Epithelial cell of esophagus (primary cell): ENCODE measurements around the gene GJA4.
"Not testable (repeated sequence)": the region's sequence is repeated elsewhere in the genome, so short reads cannot be mapped to it uniquely, and the experiment has no call there.

Experiments
- DNase-seq: peaks from one replicate; pipeline ENCODE4 v3.0.0; 2010; ENCODE audit warnings: low read depth
- H3K4me3 ChIP-seq: 2 replicates; pipeline ENCODE4 v1.5.1; 2011; ENCODE audit warnings: mild to moderate bottlenecking, low read length, control low read depth
- CTCF ChIP-seq: IDR thresholded peaks from 2 replicates; pipeline ENCODE4 v1.5.1; 2011; ENCODE audit warnings: low read depth, mild to moderate bottlenecking, low read length, control low read depth, inconsistent platforms; ENCODE audit not compliant: insufficient read depth; ENCODE audit errors: missing control alignments

GJA4 gene

GRCh38 chr1:34806396-34806795, 13.6 kb downstream of the GJA4 start:
- DNase-seq: peak; percentile 49
- no peak overlapping the region for H3K4me3 ChIP-seq
- no peak for TF ChIP-seq CTCF

- no peak for DNase-seq
- no peak for TF ChIP-seq CTCF
- no peak overlapping the region for H3K4me3 ChIP-seq
These were observed 15.4 kb downstream of the GJA4 start for GRCh38 chr1:34808051-34808810.

GRCh38 chr1:34810781-34811180, 18.0 kb downstream of the GJA4 start:
- DNase-seq, H3K4me3 ChIP-seq: not testable (repeated sequence)

- TF ChIP-seq CTCF: no peak
- no peak overlapping the region for H3K4me3 ChIP-seq
- no peak for DNase-seq
These were observed 23.5 kb downstream of the GJA4 start for GRCh38 chr1:34816332-34816731.

- no peak overlapping the region for H3K4me3 ChIP-seq
- DNase-seq: no peak
- TF ChIP-seq CTCF: no peak
These were observed 24.0 kb downstream of the GJA4 start for GRCh38 chr1:34816778-34817177.

GRCh38 chr1:34818862-34819261, 26.1 kb downstream of the GJA4 start:
- H3K4me3 ChIP-seq, DNase-seq: not testable (repeated sequence)

- no peak for TF ChIP-seq CTCF
- no peak for DNase-seq
- H3K4me3 ChIP-seq: no peak overlapping the region
These were observed 29.4 kb downstream of the GJA4 start for GRCh38 chr1:34822202-34822601.

GRCh38 chr1:34824817-34825454, 32.1 kb downstream of the GJA4 start:
- DNase-seq: peak; percentile 9
- no peak for TF ChIP-seq CTCF
- H3K4me3 ChIP-seq: no peak overlapping the region
